ENCODE results near the gene NPAS2. TPM values are rescaled to one million over a fixed set of nuclear protein-coding genes. Genes with fewer than 3 reads are reported as not detected.

NPAS2 gene
- total RNA-seq, 1 donor from 2014 or later, result 5.5 TPM

- H3K27ac ChIP-seq (ENCODE audit: low read depth, low read length), result no peak overlapping the region
- no peak overlapping the region for H3K9ac ChIP-seq (ENCODE audit: low read length)
- DNase-seq (ENCODE audit: low read depth) (no peak), FAIRE-seq (no peak)
- H3K9me3 Mint-ChIP-seq (ENCODE audit: unreplicated experiment), result peaks cover 7% of the 10 kb centered on the region
- no peak overlapping the region for H3K4me3 Mint-ChIP-seq (ENCODE audit: unreplicated experiment)
- H3K27me3 ChIP-seq (ENCODE audit: insufficient read depth, low read length), result no peaks in the 10 kb centered on the region
- H3K9me3 ChIP-seq (ENCODE audit: insufficient read depth, low read depth, low read length), result no peaks in the 10 kb centered on the region
- no peak overlapping the region for H3K4me3 ChIP-seq (ENCODE audit: insufficient read depth, low read depth, low read length)
- TF ChIP-seq EZH2 (IDR thresholded peaks at IDR 0.05; ENCODE audit: insufficient read depth, low read length), result no peak
- no peak for TF ChIP-seq CTCF (IDR thresholded peaks at IDR 0.05; ENCODE audit: insufficient read depth, low read depth, low read length)
- peaks cover 5% of the 10 kb centered on the region for H3K27me3 Mint-ChIP-seq (ENCODE audit: low read depth, unreplicated experiment)
- H3K4me2 ChIP-seq (ENCODE audit: low read length), result no peak overlapping the region
- peaks cover 23% of the 10 kb centered on the region for H3K79me2 ChIP-seq (ENCODE audit: insufficient read depth, low read length)
- H4K20me1 ChIP-seq (ENCODE audit: insufficient read depth, low read length), result peaks cover 47% of the 10 kb centered on the region
- no peaks in the 10 kb centered on the region for H3K36me3 Mint-ChIP-seq (ENCODE audit: low read depth, unreplicated experiment)
- peaks cover 4% of the 10 kb centered on the region for H3K4me1 Mint-ChIP-seq (ENCODE audit: low read depth, unreplicated experiment)
- H3K4me1 ChIP-seq (ENCODE audit: insufficient read depth, low read length), result peaks cover 3% of the 10 kb centered on the region
- H3K36me3 ChIP-seq (ENCODE audit: insufficient read depth, low read length), result no peaks in the 10 kb centered on the region
- H2AFZ ChIP-seq (ENCODE audit: low read depth, low read length), result no peak overlapping the region
- H3K27ac Mint-ChIP-seq (ENCODE audit: unreplicated experiment), result no peak overlapping the region
Measured at GRCh38 chr2:100844514-100844913, 24.6 kb downstream of the NPAS2 start.

- H3K4me3 Mint-ChIP-seq (ENCODE audit: unreplicated experiment), result no peak overlapping the region
- no peaks in the 10 kb centered on the region for H3K27me3 ChIP-seq (ENCODE audit: insufficient read depth, low read length)
- H3K36me3 ChIP-seq (ENCODE audit: insufficient read depth, low read length), result no peaks in the 10 kb centered on the region
- H3K27ac ChIP-seq (ENCODE audit: low read depth, low read length), result no peak overlapping the region
- H3K79me2 ChIP-seq (ENCODE audit: insufficient read depth, low read length), result peaks cover 23% of the 10 kb centered on the region
- H3K4me3 ChIP-seq (ENCODE audit: insufficient read depth, low read depth, low read length), result no peak overlapping the region
- no peak overlapping the region for H3K27ac Mint-ChIP-seq (ENCODE audit: unreplicated experiment)
- H3K4me1 ChIP-seq (ENCODE audit: insufficient read depth, low read length), result peaks cover 3% of the 10 kb centered on the region
- DNase-seq (ENCODE audit: low read depth) (no peak), FAIRE-seq (no peak)
- peaks cover 3% of the 10 kb centered on the region for H3K4me1 Mint-ChIP-seq (ENCODE audit: low read depth, unreplicated experiment)
- peaks cover 7% of the 10 kb centered on the region for H3K9me3 Mint-ChIP-seq (ENCODE audit: unreplicated experiment)
- no peak overlapping the region for H2AFZ ChIP-seq (ENCODE audit: low read depth, low read length)
- no peak for TF ChIP-seq CTCF (IDR thresholded peaks at IDR 0.05; ENCODE audit: insufficient read depth, low read depth, low read length)
- no peak for TF ChIP-seq EZH2 (IDR thresholded peaks at IDR 0.05; ENCODE audit: insufficient read depth, low read length)
- no peaks in the 10 kb centered on the region for H3K36me3 Mint-ChIP-seq (ENCODE audit: low read depth, unreplicated experiment)
- H3K27me3 Mint-ChIP-seq (ENCODE audit: low read depth, unreplicated experiment), result peaks cover 5% of the 10 kb centered on the region
- peaks cover 44% of the 10 kb centered on the region for H4K20me1 ChIP-seq (ENCODE audit: insufficient read depth, low read length)
- no peaks in the 10 kb centered on the region for H3K9me3 ChIP-seq (ENCODE audit: insufficient read depth, low read depth, low read length)
- H3K4me2 ChIP-seq (ENCODE audit: low read length), result no peak overlapping the region
- H3K9ac ChIP-seq (ENCODE audit: low read length), result no peak overlapping the region
Measured at GRCh38 chr2:100845141-100845991, 25.4 kb downstream of the NPAS2 start.

GRCh38 chr2:100846716-100847115 lies 26.8 kb downstream of the NPAS2 start:
- Histone ChIP-seq H4K20me1 (ENCODE audit: insufficient read depth, low read length) (peaks cover 37% of the 10 kb centered on the region), H3K79me2 (ENCODE audit: insufficient read depth, low read length) (peaks cover 24% of the 10 kb centered on the region), H3K9me3 (ENCODE audit: insufficient read depth, low read depth, low read length) (no peaks in the 10 kb centered on the region), H3K4me3 (ENCODE audit: insufficient read depth, low read depth, low read length) (no peak overlapping the region), H3K27me3 (ENCODE audit: insufficient read depth, low read length) (no peaks in the 10 kb centered on the region), H3K4me1 (ENCODE audit: insufficient read depth, low read length) (peaks cover 3% of the 10 kb centered on the region), H3K36me3 (ENCODE audit: insufficient read depth, low read length) (no peaks in the 10 kb centered on the region), H3K27ac (ENCODE audit: low read depth, low read length) (no peak overlapping the region), H3K9ac (ENCODE audit: low read length) (no peak overlapping the region), H3K4me2 (ENCODE audit: low read length) (no peak overlapping the region), H2AFZ (ENCODE audit: low read depth, low read length) (no peak overlapping the region)
- FAIRE-seq, result no peak
- Mint-ChIP-seq H3K27ac (ENCODE audit: unreplicated experiment) (no peak overlapping the region), H3K9me3 (ENCODE audit: unreplicated experiment) (peaks cover 7% of the 10 kb centered on the region), H3K36me3 (ENCODE audit: low read depth, unreplicated experiment) (no peaks in the 10 kb centered on the region), H3K4me3 (ENCODE audit: unreplicated experiment) (no peak overlapping the region), H3K4me1 (ENCODE audit: low read depth, unreplicated experiment) (no peaks in the 10 kb centered on the region), H3K27me3 (ENCODE audit: low read depth, unreplicated experiment) (peaks cover 5% of the 10 kb centered on the region)
- TF ChIP-seq EZH2 (IDR thresholded peaks at IDR 0.05; ENCODE audit: insufficient read depth, low read length) (no peak), CTCF (IDR thresholded peaks at IDR 0.05; ENCODE audit: insufficient read depth, low read depth, low read length) (no peak)
- DNase-seq (ENCODE audit: low read depth), result no peak

Measured in astrocyte (in vitro differentiated cells and primary cell).